ENCODE results near the gene MAPKAPK2.

- TF ChIP-seq CTCF (optimal IDR thresholded peaks at IDR 0.05 in 1 of 3, IDR thresholded peaks at IDR 0.05 in 1 of 3, conservative IDR thresholded peaks at IDR 0.05 in 1 of 3; ENCODE audit: extremely low read depth in 1 of 3, insufficient read depth in 2 of 3, low read length in 3 of 3) = no peak
- no peak for TF ChIP-seq EZH2 (IDR thresholded peaks at IDR 0.05; ENCODE audit: low read length)
Observed at GRCh38 chr1:206676499-206676898, 8.2 kb upstream of the MAPKAPK2 start.
